HEK293 (cell line): ENCODE measurements around the gene KANSL1.

Experiments used
- CTCF ChIA-PET: fragments of 350-600 bp; formaldehyde crosslinking; extraction: SDS; loops from one replicate; lab custom pipeline; 2021; ENCODE audit warnings: antibody characterized with exemption; lab: Yijun Ruan, JAX
- POLR2A ChIA-PET: fragments of 300-600 bp; formaldehyde crosslinking; extraction: SDS; loops from one replicate; lab custom pipeline; 2020; ENCODE audit warnings: antibody characterized with exemption, inconsistent platforms; lab: Yijun Ruan, JAX
- H3K27ac ChIP-seq: fragments of 200-500 bp; sonication (Bioruptor generic); 2 replicates; pipeline ENCODE4 v1.5.1; 2014; ENCODE audit warnings: low read depth, low read length, control low read depth, inconsistent platforms; ENCODE audit errors: extremely low read depth
- H3K36me3 ChIP-seq, 2 experiments: fragments of 200-500 bp in 1 of 2; sonication (Bioruptor generic) in 1 of 2; 1 replicate in 1 of 2; 2 replicates in 1 of 2; pipeline ENCODE4 v1.5.1; 2014 to 2017; ENCODE audit warnings: inconsistent platforms in 2 of 2, low read length in 2 of 2; ENCODE audit not compliant: control insufficient read depth in 2 of 2, insufficient read depth in 1 of 2
- H3K4me1 ChIP-seq: fragments of 200-500 bp; sonication (Bioruptor generic); 2 replicates; pipeline ENCODE4 v1.5.1; 2014; ENCODE audit warnings: mild to moderate bottlenecking, low read length, inconsistent platforms; ENCODE audit not compliant: control insufficient read depth, insufficient read depth
- H3K4me3 ChIP-seq: 2 replicates; pipeline ENCODE4 v1.5.1; 2011; ENCODE audit warnings: low read depth, mild to moderate bottlenecking, control low read depth, low read length, moderate library complexity
- H3K9me3 ChIP-seq: fragments of 200-500 bp; sonication (Bioruptor generic); 2 replicates; pipeline ENCODE4 v1.5.1; 2014; ENCODE audit warnings: low read depth, low read length, inconsistent platforms; ENCODE audit not compliant: control insufficient read depth, insufficient read depth
- GLIS1 ChIP-seq: fragments of 450-650 bp; formaldehyde crosslinking; IDR thresholded peaks from 2 replicates; pipeline ENCODE4 v1.5.1; 2016; ENCODE audit warnings: missing biosample characterization, missing genetic modification characterization
- KLF10 ChIP-seq: fragments of 450-650 bp; IDR thresholded peaks from 2 replicates; pipeline ENCODE4 v1.5.1; 2018; ENCODE audit warnings: missing biosample characterization, mild to moderate bottlenecking, missing genetic modification characterization
- PRDM1 ChIP-seq: fragments of 450-650 bp; formaldehyde crosslinking; IDR thresholded peaks from 2 replicates; pipeline ENCODE4; 2016; ENCODE audit warnings: missing biosample characterization, missing genetic modification characterization
- PRDM6 ChIP-seq: fragments of 450-650 bp; formaldehyde crosslinking; IDR thresholded peaks from 2 replicates; pipeline ENCODE4 v1.5.1; 2017; ENCODE audit warnings: missing biosample characterization, missing genetic modification characterization
- TSHZ1 ChIP-seq: fragments of 450-650 bp; formaldehyde crosslinking; IDR thresholded peaks from 2 replicates; pipeline ENCODE4 v1.5.1; 2016; ENCODE audit warnings: missing biosample characterization, missing genetic modification characterization, borderline replicate concordance
- ZBTB17 ChIP-seq: fragments of 450-650 bp; formaldehyde crosslinking; IDR thresholded peaks from 2 replicates; pipeline ENCODE4 v1.5.1; 2016; ENCODE audit warnings: missing biosample characterization, missing genetic modification characterization
- ZNF132 ChIP-seq: fragments of 450-650 bp; formaldehyde crosslinking; IDR thresholded peaks from 2 replicates; pipeline ENCODE4 v1.5.1; 2017; ENCODE audit warnings: missing biosample characterization, missing genetic modification characterization, borderline replicate concordance
- ZNF140 ChIP-seq: fragments of 450-650 bp; formaldehyde crosslinking; IDR thresholded peaks from 2 replicates; pipeline ENCODE4 v1.5.1; 2016; ENCODE audit warnings: missing biosample characterization, missing genetic modification characterization
- ZNF175 ChIP-seq: fragments of 450-650 bp; formaldehyde crosslinking; IDR thresholded peaks from 2 replicates; pipeline ENCODE4 v1.5.1; 2016; ENCODE audit warnings: missing biosample characterization, missing genetic modification characterization
- ZNF513 ChIP-seq: fragments of 450-650 bp; IDR thresholded peaks from 2 replicates; pipeline ENCODE4 v1.5.1; 2018; ENCODE audit warnings: missing biosample characterization, missing genetic modification characterization
- ZNF600 ChIP-seq: fragments of 450-650 bp; formaldehyde crosslinking; IDR thresholded peaks from 2 replicates; pipeline ENCODE4 v1.5.1; 2016; ENCODE audit warnings: missing biosample characterization, missing genetic modification characterization
- ZNF626 ChIP-seq: fragments of 450-650 bp; sonication (Bioruptor Pico); formaldehyde crosslinking; IDR thresholded peaks from 2 replicates; pipeline ENCODE4 v1.5.1; 2018; ENCODE audit warnings: missing biosample characterization, missing genetic modification characterization, inconsistent platforms
- ZNF629 ChIP-seq: fragments of 450-650 bp; formaldehyde crosslinking; IDR thresholded peaks from 2 replicates; pipeline ENCODE4 v1.5.1; 2017; ENCODE audit warnings: missing biosample characterization, missing genetic modification characterization
- ZNF747 ChIP-seq: fragments of 450-650 bp; formaldehyde crosslinking; IDR thresholded peaks from 2 replicates; pipeline ENCODE4 v1.5.1; 2016; ENCODE audit warnings: missing biosample characterization, missing genetic modification characterization

Gene KANSL1

GRCh38 chr17:46031440-46031839 is 161.8 kb downstream of the KANSL1 start:
- TF ChIP-seq PRDM6 (tag by site-specific recombination) (no peak), ZNF626 (tag by site-specific recombination) (no peak), ZNF140 (tag by site-specific recombination) (no peak), KLF10 (tag by site-specific recombination) (no peak), ZNF132 (tag by site-specific recombination) (no peak), ZNF175 (no peak), ZNF629 (tag by site-specific recombination) (no peak), GLIS1 (tag by site-specific recombination) (no peak)
- H3K9me3 ChIP-seq: no peaks in the 10 kb centered on the region
- ChIA-PET POLR2A (no interaction called here), CTCF (interaction anchor here (1.0 kb wide), 2 partner anchors 12 to 28 kb away, joined by 4 to 5 read pairs; no protein-coding TSS in a partner anchor)
- no peak overlapping the region for H3K27ac ChIP-seq
- no peaks in the 10 kb centered on the region for H3K4me1 ChIP-seq
- peaks cover 36 to 96% of the 10 kb centered on the region in 2 experiments for H3K36me3 ChIP-seq
- H3K4me3 ChIP-seq: no peak overlapping the region

- POLR2A ChIA-PET: no interaction called here
- H3K9me3 ChIP-seq: no peaks in the 10 kb centered on the region
- CTCF ChIA-PET: interaction anchor here (0.7 to 1.0 kb wide), 3 partner anchors 12 to 27 kb away, joined by 4 to 5 read pairs (median 5); no protein-coding TSS in a partner anchor
- TF ChIP-seq ZNF600: peak; percentile 77
- no peak for TF ChIP-seq ZNF747 (tag by site-specific recombination)
- TF ChIP-seq, all 188 proteins: peak for 1
- Histone ChIP-seq H3K27ac (no peak overlapping the region), H3K4me3 (no peak overlapping the region), H3K4me1 (no peaks in the 10 kb centered on the region), H3K36me3 (peaks cover 30 to 96% of the 10 kb centered on the region in 2 experiments; a peak in 2 of 3 replicates)
These were observed 162.5 kb downstream of the KANSL1 start for GRCh38 chr17:46030752-46031151.

- H3K4me3 ChIP-seq: no peak overlapping the region
These were observed 163.6 kb downstream of the KANSL1 start for GRCh38 chr17:46029627-46030026.

More at GRCh38 chr17:46029627-46030026, 163.6 kb downstream of the KANSL1 start:
- no peaks in the 10 kb centered on the region for H3K9me3 ChIP-seq
- H3K36me3 ChIP-seq: peaks cover 23 to 96% of the 10 kb centered on the region in 2 experiments; a peak in 2 of 3 replicates
- CTCF ChIA-PET: interaction anchor here (0.6 to 3.9 kb wide), 6 partner anchors 9 to 182 kb away, joined by 3 to 18 read pairs (median 4); no protein-coding TSS in a partner anchor
- POLR2A ChIA-PET: no interaction called here
- TF ChIP-seq TSHZ1 (tag by site-specific recombination) (no peak), PRDM1 (peak; percentile 70; the same call in 1 of the 2 replicates), ZBTB17 (tag by site-specific recombination) (0 out of 2 replicates have a peak, but pooled peaks have one; percentile 6), ZNF513 (tag by site-specific recombination) (no peak)
- no peak overlapping the region for H3K27ac ChIP-seq
- H3K4me1 ChIP-seq: no peaks in the 10 kb centered on the region
